ENCODE measurements around the gene RPL4.

Gene RPL4

GRCh38 chr15:66504563-66505429, at the start of gene RPL4, which contains the start of gene ZWILCH:
Gene RPL4, minus strand, starts transcription at chr15:66504855. Its CDS starts 65 bp downstream, at chr15:66504790.
Gene ZWILCH, plus strand, starts transcription at chr15:66505326. Its CDS starts 13 bp downstream, at chr15:66505339.
- peaks cover 37 to 46% (median 41%) of the 10 kb centered on the region in 11 experiments; a peak in 21 of 22 replicates for H4K20me1 ChIP-seq
- peaks cover 45 to 67% (median 58%) of the 10 kb centered on the region in 10 experiments for H3K4me1 ChIP-seq
- peak within 1 kb of the TSS; percentile 88 to 96 (median 93) for H3K4me2 ChIP-seq
- peaks cover 35 to 56% (median 46%) of the 10 kb centered on the region in 11 experiments for H3K36me3 ChIP-seq
- no peaks in the 10 kb centered on the region for H3K27me3 ChIP-seq
- TF ChIP-seq Cebpa-rat (IDR thresholded peaks at IDR 0.05), result no peak
- H3K9me3 ChIP-seq (replicated peaks in 1 of 11), result no peaks in the 10 kb centered on the region
- H3K4me3 ChIP-seq, result peak within 1 kb of the TSS; percentile 78 to 93 (median 87)
- H3K9ac ChIP-seq, result peak within 1 kb of the TSS; percentile 88 to 100 (median 95)
- H3K27ac ChIP-seq, result peak within 1 kb of the TSS; percentile 92 to 99 (median 97)

- Histone ChIP-seq H3K27me3 (no peaks in the 10 kb centered on the region), H3K4me3 (no peak overlapping the region), H3K36me3 (peaks cover 35 to 77% (median 66%) of the 10 kb centered on the region in 11 experiments), H3K4me2 (no peak overlapping the region), H4K20me1 (no peaks in the 10 kb centered on the region), H3K4me1 (no peaks in the 10 kb centered on the region), H3K9me3 (replicated peaks in 1 of 11) (no peaks in the 10 kb centered on the region), H3K9ac (no peak overlapping the region), H3K27ac (no peak overlapping the region)
- no peak for TF ChIP-seq Cebpa-rat (IDR thresholded peaks at IDR 0.05)
Observed at GRCh38 chr15:66545255-66545654, 40.6 kb upstream of the RPL4 start.

DNA sequence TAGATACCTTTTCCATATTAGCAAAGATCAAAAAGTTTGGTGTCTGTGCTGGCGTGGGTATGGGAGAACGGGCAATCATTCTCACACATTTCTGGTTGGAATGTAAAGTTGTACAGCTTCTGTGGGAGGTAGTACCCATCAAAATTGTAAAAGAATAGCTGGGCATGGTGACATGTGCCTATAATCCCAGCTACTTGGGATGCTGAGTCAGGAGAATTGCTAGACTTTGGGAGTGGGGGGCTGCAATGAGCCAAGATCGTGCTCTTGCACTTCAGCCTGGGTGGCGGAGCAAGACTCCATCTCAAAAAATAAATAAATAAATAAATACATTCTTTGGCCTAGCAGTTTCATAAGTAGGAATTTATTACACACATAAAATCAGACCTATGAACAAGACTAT, 38.2 kb upstream of the RPL4 start:
- Histone ChIP-seq H3K27me3 (no peaks in the 10 kb centered on the region), H3K9me3 (replicated peaks in 1 of 11) (no peaks in the 10 kb centered on the region), H3K9ac (no peak overlapping the region), H3K36me3 (peaks cover 25 to 84% (median 74%) of the 10 kb centered on the region in 11 experiments), H3K4me2 (no peak overlapping the region), H3K4me1 (peaks cover 0 to 4% (median 0%) of the 10 kb centered on the region in 10 experiments; a peak in 1 of 20 replicates), H3K27ac (no peak overlapping the region), H3K4me3 (no peak overlapping the region), H4K20me1 (no peaks in the 10 kb centered on the region)
- no peak for TF ChIP-seq Cebpa-rat (IDR thresholded peaks at IDR 0.05)

DNA sequence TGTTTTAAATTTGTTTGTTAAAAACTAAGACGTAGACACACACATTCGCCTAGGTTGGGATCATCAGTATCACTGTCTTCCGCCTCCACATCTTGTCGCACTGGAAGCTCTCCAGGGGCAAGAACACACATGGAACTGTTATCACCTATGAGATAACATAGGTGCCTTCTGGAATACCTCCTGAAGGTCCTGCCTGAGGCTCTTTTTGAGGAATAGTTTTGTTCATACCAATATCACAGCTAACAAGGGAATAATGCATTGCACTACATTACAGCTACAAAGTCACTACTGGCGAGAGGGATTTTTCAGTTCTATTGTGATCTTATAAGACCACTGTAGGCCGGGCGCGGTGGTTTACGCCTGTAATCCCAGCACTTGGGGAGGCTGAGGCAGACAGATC, 30.4 kb upstream of the RPL4 start:
- H3K27me3 ChIP-seq, result no peaks in the 10 kb centered on the region
- peaks cover 21 to 99% (median 72%) of the 10 kb centered on the region in 11 experiments for H3K36me3 ChIP-seq
- H3K9ac ChIP-seq, result no peak overlapping the region

GRCh38 chr15:66524838-66525237, 20.2 kb upstream of the RPL4 start:
- no peaks in the 10 kb centered on the region for H3K27me3 ChIP-seq
- peaks cover 0 to 16% (median 0%) of the 10 kb centered on the region in 10 experiments; a peak in 6 of 20 replicates for H3K4me1 ChIP-seq
- H3K36me3 ChIP-seq, result peaks cover 51 to 99% (median 90%) of the 10 kb centered on the region in 11 experiments
- no peaks in the 10 kb centered on the region for H4K20me1 ChIP-seq
- H3K9me3 ChIP-seq (replicated peaks in 1 of 11), result no peaks in the 10 kb centered on the region
- peak overlapping the region in 3 of 11 experiments; percentile 34 to 67 (median 56); a peak in 5 of 22 replicates for H3K4me2 ChIP-seq
- no peak overlapping the region for H3K9ac ChIP-seq
- no peak for TF ChIP-seq Cebpa-rat (IDR thresholded peaks at IDR 0.05)
- H3K4me3 ChIP-seq, result no peak overlapping the region
- no peak overlapping the region for H3K27ac ChIP-seq

More for the DNA sequence above, 30.4 kb upstream of the RPL4 start:
- H3K9me3 ChIP-seq (replicated peaks in 1 of 11), result no peaks in the 10 kb centered on the region
- no peak overlapping the region for H3K4me2 ChIP-seq
- no peak overlapping the region for H3K27ac ChIP-seq
- no peak for TF ChIP-seq Cebpa-rat (IDR thresholded peaks at IDR 0.05)
- H3K4me3 ChIP-seq, result no peak overlapping the region
- H3K4me1 ChIP-seq, result peaks cover 0 to 7% (median 0%) of the 10 kb centered on the region in 10 experiments; a peak in 1 of 20 replicates
- H4K20me1 ChIP-seq, result no peaks in the 10 kb centered on the region

DNA sequence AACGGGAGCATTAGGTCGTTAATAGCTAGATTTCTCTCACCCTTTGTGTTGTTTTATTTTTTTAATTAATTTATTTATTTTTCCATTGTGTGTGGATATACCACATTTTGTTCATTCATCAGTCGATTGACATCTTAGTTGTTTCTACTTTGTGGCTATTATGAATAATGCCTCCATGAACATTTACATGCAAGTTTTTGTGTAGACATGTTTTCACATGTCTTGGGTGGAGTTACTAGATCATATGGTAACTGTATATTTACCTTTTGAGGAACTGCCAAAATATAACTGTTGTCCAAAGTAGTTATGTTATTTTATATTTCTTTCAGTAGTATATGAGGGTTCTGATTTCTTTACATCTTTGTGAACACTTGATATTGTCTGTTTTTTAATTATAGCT, 19.3 kb upstream of the RPL4 start:
- no peak overlapping the region for H3K4me3 ChIP-seq
- TF ChIP-seq Cebpa-rat (IDR thresholded peaks at IDR 0.05), result no peak
- H3K9ac ChIP-seq, result no peak overlapping the region
- H3K36me3 ChIP-seq, result peaks cover 52 to 99% (median 91%) of the 10 kb centered on the region in 11 experiments
- no peak overlapping the region for H3K4me2 ChIP-seq
- H3K9me3 ChIP-seq (replicated peaks in 1 of 11), result no peaks in the 10 kb centered on the region
- H3K27me3 ChIP-seq, result no peaks in the 10 kb centered on the region
- H3K4me1 ChIP-seq, result peaks cover 0 to 16% (median 0%) of the 10 kb centered on the region in 10 experiments; a peak in 6 of 20 replicates
- no peaks in the 10 kb centered on the region for H4K20me1 ChIP-seq
- no peak overlapping the region for H3K27ac ChIP-seq

- Histone ChIP-seq H3K4me2 (no peak overlapping the region), H3K9me3 (replicated peaks in 1 of 11) (no peaks in the 10 kb centered on the region), H3K27me3 (no peaks in the 10 kb centered on the region), H3K4me1 (no peaks in the 10 kb centered on the region; a peak in 1 of 20 replicates), H4K20me1 (no peaks in the 10 kb centered on the region), H3K27ac (no peak overlapping the region), H3K4me3 (no peak overlapping the region), H3K36me3 (peaks cover 52 to 97% (median 85%) of the 10 kb centered on the region in 11 experiments), H3K9ac (no peak overlapping the region)
- TF ChIP-seq Cebpa-rat (IDR thresholded peaks at IDR 0.05), result no peak
Observed at GRCh38 chr15:66515901-66516322, 11.3 kb upstream of the RPL4 start.

DNA sequence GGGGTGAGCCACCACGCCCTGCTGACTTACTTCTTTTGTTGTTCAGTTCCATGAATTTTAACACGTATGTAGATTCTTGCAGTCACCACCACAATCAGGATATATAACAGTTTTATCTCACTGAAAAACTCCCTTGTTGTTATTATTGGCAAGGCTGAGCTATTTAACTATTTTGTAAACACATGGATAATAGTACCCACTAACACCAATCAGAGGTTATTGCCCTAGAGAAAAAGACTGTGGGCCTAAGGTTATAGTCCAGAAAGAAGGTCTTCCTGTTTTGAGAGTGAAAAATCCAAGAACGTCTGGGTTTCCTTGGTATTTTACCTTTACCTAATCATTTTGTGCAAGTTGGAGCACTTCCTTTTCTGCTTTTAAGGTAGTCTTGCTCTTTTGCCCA, 9.9 kb upstream of the RPL4 start:
- Histone ChIP-seq H3K36me3 (peaks cover 42 to 98% (median 83%) of the 10 kb centered on the region in 11 experiments), H3K27me3 (no peaks in the 10 kb centered on the region), H3K27ac (no peak overlapping the region), H3K4me2 (no peak overlapping the region), H3K4me1 (no peaks in the 10 kb centered on the region; a peak in 1 of 20 replicates), H3K4me3 (no peak overlapping the region), H3K9me3 (replicated peaks in 1 of 11) (no peaks in the 10 kb centered on the region), H4K20me1 (no peaks in the 10 kb centered on the region), H3K9ac (no peak overlapping the region)
- TF ChIP-seq Cebpa-rat (IDR thresholded peaks at IDR 0.05), result no peak

DNA sequence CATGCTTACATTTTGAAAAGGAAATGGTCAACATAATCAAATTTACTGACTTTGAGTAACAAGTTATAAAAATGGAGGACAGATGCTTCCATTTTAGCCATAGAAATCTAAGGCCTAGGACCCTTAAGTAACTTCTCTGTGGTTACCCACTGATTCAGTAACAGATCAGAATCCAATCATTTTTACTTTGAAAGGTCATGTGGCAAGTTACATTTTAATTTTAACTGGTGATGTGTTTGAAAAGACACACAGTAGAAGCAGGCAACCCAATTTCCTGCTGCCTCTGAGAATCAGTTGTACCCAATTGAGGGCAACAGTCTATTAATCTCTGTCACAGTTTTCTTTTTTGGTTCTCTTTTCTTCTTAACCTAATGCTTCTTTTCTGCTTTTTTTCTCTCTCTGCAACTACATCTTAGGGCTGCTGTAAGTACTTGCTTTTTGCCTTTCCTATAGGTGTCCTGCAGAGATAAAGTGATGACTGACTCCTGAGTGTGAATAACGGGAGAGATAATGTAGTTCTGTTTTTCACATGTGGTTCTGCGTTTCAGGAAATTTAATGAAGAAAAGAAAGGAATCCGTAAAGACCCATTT, 3.7 kb upstream of the RPL4 start:
- H3K4me3 ChIP-seq, result no peak overlapping the region
- no peaks in the 10 kb centered on the region for H3K9me3 ChIP-seq (replicated peaks in 1 of 11)
- H3K27ac ChIP-seq, result no peak overlapping the region
- H3K4me2 ChIP-seq, result peak overlapping the region in 2 of 11 experiments; percentile 5 to 12; a peak in 1 of 22 replicates
- peaks cover 9 to 31% (median 22%) of the 10 kb centered on the region in 10 experiments; a peak in 19 of 20 replicates for H3K4me1 ChIP-seq
- no peak overlapping the region for H3K9ac ChIP-seq
- TF ChIP-seq Cebpa-rat (IDR thresholded peaks at IDR 0.05), result no peak
- H3K27me3 ChIP-seq, result no peaks in the 10 kb centered on the region
- H3K36me3 ChIP-seq, result peaks cover 0 to 56% (median 33%) of the 10 kb centered on the region in 11 experiments; a peak in 20 of 22 replicates
- H4K20me1 ChIP-seq, result peaks cover 4 to 10% (median 5%) of the 10 kb centered on the region in 11 experiments; a peak in 19 of 22 replicates

All from BLaER1 treated with 17β-estradiol and CSF1 and Interleukin-3, amounts not matched to agents 10 nM and 100 nM (cell line).